ENCODE measurements around the gene TMEM63A.

The TMEM63A gene

DNA sequence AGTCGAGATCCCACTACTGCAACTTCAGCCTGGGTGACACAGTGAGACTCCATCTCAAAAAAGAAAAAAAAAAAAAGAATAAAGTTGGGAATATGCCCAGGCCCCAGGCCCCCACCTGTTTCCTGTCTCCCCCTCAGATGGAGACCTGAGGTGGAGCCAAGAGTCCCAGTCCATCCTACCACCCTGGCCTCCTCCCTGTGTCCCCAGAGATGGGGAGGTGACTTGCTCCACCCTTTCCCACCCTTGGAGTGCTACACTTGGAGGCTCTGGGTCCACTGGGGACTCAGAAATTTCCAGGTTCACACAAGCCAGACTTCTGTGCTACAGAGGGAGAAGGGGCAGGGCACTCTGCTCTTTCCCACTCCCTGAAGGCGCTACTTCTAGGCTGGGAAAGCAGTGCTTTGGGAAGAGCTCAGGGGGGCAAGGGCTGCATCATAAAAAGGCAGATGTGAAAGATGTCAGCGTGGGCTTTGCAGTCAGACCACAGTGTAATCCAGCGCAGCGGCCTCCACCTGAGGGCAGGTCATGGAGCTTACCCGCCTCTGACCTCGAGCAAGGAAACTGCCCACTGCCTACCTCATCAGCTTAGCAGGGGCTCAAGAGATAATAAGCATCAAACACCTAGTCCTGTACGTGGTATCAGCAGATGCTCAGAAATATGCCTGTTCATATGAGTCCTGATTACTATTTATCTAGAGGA lies 13.4 kb downstream of the TMEM63A start:
- DNase-seq (ENCODE audit: low read depth in 2 of 2, low spot score in 1 of 2) = no peak

GRCh38 chr1:225866981-225867380 lies 15.2 kb downstream of the TMEM63A start:
- DNase-seq (ENCODE audit: low read depth in 2 of 2, low spot score in 1 of 2) = no peak

- DNase-seq (ENCODE audit: low read depth in 2 of 2, low spot score in 1 of 2) = peak in 1 of 2 donors; percentile 57
These were observed 15.9 kb downstream of the TMEM63A start for GRCh38 chr1:225866061-225866837.

DNA sequence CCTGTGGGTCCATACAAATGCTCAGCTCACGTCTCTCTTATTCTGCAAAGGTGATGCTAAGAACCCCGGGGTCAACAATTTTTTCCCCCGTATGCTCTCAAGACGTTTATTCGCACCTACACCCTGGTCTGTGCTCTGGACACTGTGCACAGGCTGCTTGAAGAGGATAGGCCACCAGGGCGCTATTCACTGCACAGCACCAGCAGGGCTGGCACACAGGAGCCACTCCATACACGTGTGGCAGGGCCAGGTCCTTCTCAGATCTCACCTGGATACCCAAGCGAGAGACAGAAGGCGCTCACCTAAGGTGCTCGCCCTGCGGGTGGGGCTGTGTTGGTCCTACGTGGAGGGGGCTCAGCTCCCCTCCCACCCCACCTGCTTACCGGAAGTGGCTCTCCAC lies 16.7 kb downstream of the TMEM63A start:
- DNase-seq (ENCODE audit: low read depth in 2 of 2, low spot score in 1 of 2) = no peak

GRCh38 chr1:225863167-225863566 lies 19.0 kb downstream of the TMEM63A start:
- DNase-seq (ENCODE audit: low read depth in 2 of 2, low spot score in 1 of 2) = no peak

DNA sequence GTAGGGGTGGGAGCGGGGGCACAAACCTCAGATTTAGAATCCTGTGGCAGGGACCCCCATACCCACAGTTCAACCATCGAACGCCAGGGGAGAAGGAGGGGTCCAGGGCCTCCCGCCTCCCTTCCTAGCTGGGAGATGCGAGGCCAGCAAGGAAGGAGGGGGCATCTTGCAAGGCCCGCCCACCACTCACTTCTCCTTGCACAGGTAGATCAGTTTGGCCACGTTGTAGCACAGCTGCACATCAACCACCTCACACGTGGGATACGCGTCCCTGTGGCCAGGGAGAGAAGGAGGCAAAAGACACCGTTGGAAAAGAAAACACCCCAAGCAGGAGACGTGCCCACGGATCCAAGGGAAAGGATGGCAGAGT lies 19.6 kb downstream of the TMEM63A start:
- no peak for DNase-seq (ENCODE audit: low read depth in 2 of 2, low spot score in 1 of 2)

GRCh38 chr1:225861834-225862580 lies 20.2 kb downstream of the TMEM63A start:
- DNase-seq (ENCODE audit: low read depth in 2 of 2, low spot score in 1 of 2) = no peak

- DNase-seq (ENCODE audit: low read depth in 2 of 2, low spot score in 1 of 2) = no peak
These were observed 21.2 kb downstream of the TMEM63A start for GRCh38 chr1:225860876-225861441.

DNA sequence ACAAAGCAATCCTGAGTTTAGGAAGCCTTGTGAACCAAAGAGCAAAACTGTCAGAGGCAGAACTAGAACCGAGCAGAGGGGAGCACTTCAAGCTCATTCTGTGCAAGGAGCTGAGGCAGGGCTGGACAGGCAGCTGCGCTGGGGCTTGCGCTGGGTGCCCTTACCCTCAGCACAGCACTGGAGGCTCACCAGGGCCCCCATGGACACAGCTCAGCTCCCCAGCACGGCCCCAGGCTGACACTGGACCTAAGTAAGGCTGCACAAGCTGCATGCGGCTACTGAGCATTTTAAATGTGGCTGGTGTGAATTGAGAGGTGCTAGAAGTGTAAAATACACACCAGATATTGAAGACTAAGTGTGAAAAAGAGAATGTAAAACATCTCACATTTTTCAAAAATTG lies 22.1 kb downstream of the TMEM63A start:
- DNase-seq (ENCODE audit: low read depth in 2 of 2, low spot score in 1 of 2) = no peak

GRCh38 chr1:225859151-225859550 lies 23.0 kb downstream of the TMEM63A start:
- DNase-seq (ENCODE audit: low read depth in 2 of 2, low spot score in 1 of 2) = no peak

DNA sequence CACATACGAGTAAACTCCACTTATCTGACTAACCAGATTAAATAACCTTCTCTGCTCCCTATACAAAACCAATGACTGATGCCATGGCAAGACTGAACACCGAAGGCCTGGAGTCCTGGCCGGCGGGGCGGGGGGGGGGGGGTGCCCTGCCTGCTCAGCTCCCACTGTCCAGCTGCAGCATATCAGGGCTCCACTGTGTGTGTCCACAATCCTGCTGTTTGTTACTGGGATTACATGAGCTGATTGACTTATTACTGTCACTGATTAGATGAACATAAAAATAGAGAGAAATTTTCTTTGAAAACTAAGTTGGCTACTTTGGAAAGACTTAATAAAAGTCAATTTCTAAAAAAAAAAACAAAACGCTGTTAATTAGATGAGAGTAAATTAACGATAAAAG lies 24.9 kb downstream of the TMEM63A start:
- no peak for DNase-seq (ENCODE audit: low read depth in 2 of 2, low spot score in 1 of 2)

GRCh38 chr1:225855503-225856300 lies 26.5 kb downstream of the TMEM63A start:
- DNase-seq (ENCODE audit: low read depth in 2 of 2, low spot score in 1 of 2) = no peak

DNA sequence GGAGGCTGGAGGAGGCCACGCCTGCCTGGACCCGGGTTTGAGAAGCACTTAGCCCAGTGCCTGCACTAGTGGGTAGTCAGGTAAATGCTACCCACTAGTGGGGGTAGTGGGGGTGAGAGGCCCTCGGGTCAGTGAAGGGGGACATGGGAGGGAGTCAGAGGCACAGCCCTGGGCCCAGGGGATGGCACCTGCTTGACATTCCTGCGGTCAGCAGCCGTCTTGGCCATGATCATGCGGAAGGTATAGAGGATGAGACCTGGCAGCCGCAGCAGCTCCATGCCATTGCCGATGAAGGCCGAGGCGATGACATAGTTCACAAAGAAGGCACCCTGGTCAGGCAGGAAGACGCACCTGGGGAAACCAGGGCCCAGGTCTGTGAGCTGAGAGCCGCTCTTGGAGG lies 28.7 kb downstream of the TMEM63A start:
- no peak for DNase-seq (ENCODE audit: low read depth in 2 of 2, low spot score in 1 of 2)

DNA sequence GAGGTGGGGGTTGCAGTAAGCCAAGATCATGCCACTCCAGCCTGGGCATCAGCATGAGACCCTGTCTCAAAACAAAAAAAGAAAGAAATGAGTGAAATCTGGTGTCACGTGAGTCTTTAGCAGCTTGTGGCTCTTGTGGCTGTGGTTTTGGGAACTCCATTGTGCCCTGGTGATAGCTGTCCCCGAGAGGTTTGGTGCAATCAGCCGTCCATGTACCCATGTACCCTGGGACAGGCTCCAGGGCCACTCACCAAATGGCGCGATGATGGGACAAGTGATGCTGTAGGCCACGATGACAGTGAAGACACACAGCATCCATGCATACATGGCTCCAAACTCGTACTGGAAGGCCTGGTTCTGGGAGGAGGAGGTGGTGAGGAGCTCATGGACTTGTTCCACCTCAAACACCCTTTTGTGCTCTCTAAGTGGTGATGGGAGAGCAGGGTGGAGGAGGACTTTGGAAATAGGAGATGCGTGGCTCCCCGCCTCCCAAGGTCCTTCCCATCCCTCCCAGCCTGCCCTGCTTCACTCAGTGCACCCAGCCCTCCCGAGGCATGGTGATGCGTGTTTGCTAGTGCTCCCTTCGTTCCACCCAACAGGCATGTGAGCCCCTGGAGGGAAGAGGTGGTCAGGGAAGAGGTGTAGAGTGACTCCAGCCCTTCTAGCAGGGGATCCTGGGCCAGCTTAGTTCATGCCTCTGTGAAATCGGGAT lies 29.6 kb downstream of the TMEM63A start:
- no peak for DNase-seq (ENCODE audit: low read depth in 2 of 2, low spot score in 1 of 2)

GRCh38 chr1:225851805-225852204 lies 30.4 kb downstream of the TMEM63A start:
- no peak for DNase-seq (ENCODE audit: low read depth in 2 of 2, low spot score in 1 of 2)

GRCh38 chr1:225850370-225850769 lies 31.8 kb downstream of the TMEM63A start:
- no peak for DNase-seq (ENCODE audit: low read depth in 2 of 2, low spot score in 1 of 2)

DNA sequence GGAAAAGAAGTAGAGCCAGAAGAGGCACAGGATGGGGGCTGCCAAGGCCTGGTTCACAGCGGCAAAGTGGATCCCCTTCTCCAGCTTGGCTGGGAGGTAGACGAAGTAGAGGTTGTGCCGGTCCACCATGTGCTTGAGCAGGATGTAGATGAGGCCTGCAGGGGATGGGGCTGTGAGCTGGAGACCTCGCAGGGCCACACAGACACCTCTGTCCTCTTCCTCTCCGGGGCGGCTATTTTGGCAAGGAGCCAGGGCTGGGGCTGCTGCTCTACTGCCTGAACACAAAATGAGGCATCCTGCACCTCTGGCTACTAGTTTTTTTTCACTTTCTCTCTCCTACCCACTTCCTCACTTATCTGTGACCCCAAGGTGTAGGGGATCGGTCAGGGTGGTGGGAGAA lies 32.3 kb downstream of the TMEM63A start:
- peak in 1 of 2 donors; percentile 25 for DNase-seq (ENCODE audit: low read depth in 2 of 2, low spot score in 1 of 2)

- DNase-seq (ENCODE audit: low read depth in 2 of 2, low spot score in 1 of 2) = no peak
These were observed 33.9 kb downstream of the TMEM63A start for GRCh38 chr1:225848030-225848955.

- no peak for DNase-seq (ENCODE audit: low read depth in 2 of 2, low spot score in 1 of 2)
These were observed 34.6 kb downstream of the TMEM63A start for GRCh38 chr1:225847610-225848009.

Measured in stimulated activated CD8-positive, alpha-beta memory T cell treated with anti-CD3 and anti-CD28 coated beads, Interleukin-4, amount 100 ng/mL, for 1 hour (primary cell).